HG02970 (cell line): Measurements from ENCODE around the gene KCNH2.

Experiments used
- ATAC-seq: cut with Tn5 transposase; IDR thresholded peaks from one replicate; pipeline ENCODE4 v1.9.1; 2021; ENCODE audit warnings: mild to moderate bottlenecking, moderate library complexity, moderate number of reproducible peaks; ENCODE audit not compliant: unreplicated experiment, low FRiP score

Gene KCNH2

GRCh38 chr7:150976529-150977381 is 1.4 kb downstream of the KCNH2 start:
- ATAC-seq, result no peak

- no peak for ATAC-seq
These were observed 2.4 kb downstream of the KCNH2 start for GRCh38 chr7:150975536-150976319.

GRCh38 chr7:150974468-150975391 is 3.4 kb downstream of the KCNH2 start:
- ATAC-seq, result no peak

- ATAC-seq, result no peak
These were observed 4.3 kb downstream of the KCNH2 start for GRCh38 chr7:150973571-150974451.

- ATAC-seq, result no peak
These were observed 5.4 kb downstream of the KCNH2 start for GRCh38 chr7:150972741-150973140.

- no peak for ATAC-seq
These were observed 6.1 kb downstream of the KCNH2 start for GRCh38 chr7:150972023-150972468.

GRCh38 chr7:150971242-150972022 is 6.7 kb downstream of the KCNH2 start:
- no peak for ATAC-seq

GRCh38 chr7:150970424-150970823 is 7.7 kb downstream of the KCNH2 start:
- no peak for ATAC-seq

GRCh38 chr7:150969475-150969874 is 8.6 kb downstream of the KCNH2 start:
- no peak for ATAC-seq

- ATAC-seq, result no peak
These were observed 9.3 kb downstream of the KCNH2 start for GRCh38 chr7:150968734-150969372.

- ATAC-seq, result no peak
These were observed 9.9 kb downstream of the KCNH2 start for GRCh38 chr7:150968056-150968733.

GRCh38 chr7:150967349-150967748 is 10.8 kb downstream of the KCNH2 start:
- no peak for ATAC-seq

- ATAC-seq, result no peak
These were observed 12.1 kb downstream of the KCNH2 start for GRCh38 chr7:150966002-150966401.

GRCh38 chr7:150965273-150965830 is 12.8 kb downstream of the KCNH2 start:
- no peak for ATAC-seq

GRCh38 chr7:150964593-150965111 is 13.5 kb downstream of the KCNH2 start:
- no peak for ATAC-seq

- no peak for ATAC-seq
These were observed 14.2 kb downstream of the KCNH2 start for GRCh38 chr7:150963707-150964559.
